Activated naive CD4-positive, alpha-beta T cell treated with anti-CD3 and anti-CD28 coated beads, Interleukin-2, amount 10 ng/mL, durations not matched to agents 7 days and 5 days (primary cell): ENCODE measurements around the gene HTT.
A peak's percentile ranks its signal among the peaks of the same experiment; 100 is the strongest.

Experiments
- CTCF ChIA-PET: fragments of 350-600 bp; sonication (Branson Sonifier 250); formaldehyde crosslinking; loops from one replicate; lab custom pipeline; 2021; ENCODE audit warnings: antibody characterized with exemption; lab: Charles Lee
- DNase-seq: peaks from one replicate; pipeline ENCODE4 v3.0.0-alpha.2; 2020
- H3K27ac Mint-ChIP-seq: one replicate; pipeline ENCODE4 v1.8.0; 2021; ENCODE audit warnings: mild to moderate bottlenecking, moderate library complexity, mixed read lengths
- H3K27me3 Mint-ChIP-seq: one replicate; pipeline ENCODE4 v1.8.0; 2021; ENCODE audit warnings: mild to moderate bottlenecking, mixed read lengths
- H3K36me3 Mint-ChIP-seq: one replicate; pipeline ENCODE4 v1.8.0; 2021; ENCODE audit warnings: mixed read lengths
- H3K4me1 Mint-ChIP-seq: one replicate; pipeline ENCODE4 v1.8.0; 2021; ENCODE audit warnings: mixed read lengths
- H3K4me3 Mint-ChIP-seq: one replicate; pipeline ENCODE4 v1.8.0; 2021; ENCODE audit warnings: mild to moderate bottlenecking, moderate library complexity, mixed read lengths
- H3K9me3 Mint-ChIP-seq: one replicate; pipeline ENCODE4 v1.8.0; 2021; ENCODE audit warnings: mixed read lengths

The HTT gene

DNA sequence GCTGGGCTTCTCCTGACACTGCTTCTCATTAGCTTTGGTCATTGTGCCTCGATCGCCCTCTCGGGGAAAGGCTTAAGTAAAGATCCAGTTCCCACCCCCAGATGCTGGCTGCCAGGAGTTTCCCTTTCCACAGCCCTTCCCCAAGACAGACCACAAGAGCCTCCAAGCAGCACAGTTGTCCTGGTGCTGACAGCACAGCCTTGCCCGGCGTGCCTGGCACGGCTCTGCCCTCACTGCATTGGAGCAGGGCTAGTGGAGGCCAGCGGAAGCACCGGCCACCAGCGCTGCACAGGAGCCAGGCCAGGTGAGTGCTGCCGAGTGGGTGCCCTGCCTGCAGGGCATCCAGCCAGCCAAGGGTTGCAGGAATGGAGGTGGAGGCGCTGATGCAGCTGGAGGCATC lies 164.8 kb downstream of the HTT start:
- DNase-seq, result no peak
- H3K9me3 Mint-ChIP-seq, result no peaks in the 10 kb centered on the region
- CTCF ChIA-PET, result no interaction called here
- H3K4me1 Mint-ChIP-seq, result peaks cover 21% of the 10 kb centered on the region
- H3K27me3 Mint-ChIP-seq, result no peaks in the 10 kb centered on the region
- no peak overlapping the region for H3K27ac Mint-ChIP-seq
- no peak overlapping the region for H3K4me3 Mint-ChIP-seq
- peaks cover 30% of the 10 kb centered on the region for H3K36me3 Mint-ChIP-seq

- Mint-ChIP-seq H3K4me1 (peaks cover 21% of the 10 kb centered on the region), H3K36me3 (peaks cover 25% of the 10 kb centered on the region), H3K9me3 (no peaks in the 10 kb centered on the region), H3K27ac (peak overlapping the region; percentile 45), H3K27me3 (no peaks in the 10 kb centered on the region), H3K4me3 (no peak overlapping the region)
- CTCF ChIA-PET, result no interaction called here
- DNase-seq, result no peak
These were observed 165.8 kb downstream of the HTT start for GRCh38 chr4:3239998-3240920.

DNA sequence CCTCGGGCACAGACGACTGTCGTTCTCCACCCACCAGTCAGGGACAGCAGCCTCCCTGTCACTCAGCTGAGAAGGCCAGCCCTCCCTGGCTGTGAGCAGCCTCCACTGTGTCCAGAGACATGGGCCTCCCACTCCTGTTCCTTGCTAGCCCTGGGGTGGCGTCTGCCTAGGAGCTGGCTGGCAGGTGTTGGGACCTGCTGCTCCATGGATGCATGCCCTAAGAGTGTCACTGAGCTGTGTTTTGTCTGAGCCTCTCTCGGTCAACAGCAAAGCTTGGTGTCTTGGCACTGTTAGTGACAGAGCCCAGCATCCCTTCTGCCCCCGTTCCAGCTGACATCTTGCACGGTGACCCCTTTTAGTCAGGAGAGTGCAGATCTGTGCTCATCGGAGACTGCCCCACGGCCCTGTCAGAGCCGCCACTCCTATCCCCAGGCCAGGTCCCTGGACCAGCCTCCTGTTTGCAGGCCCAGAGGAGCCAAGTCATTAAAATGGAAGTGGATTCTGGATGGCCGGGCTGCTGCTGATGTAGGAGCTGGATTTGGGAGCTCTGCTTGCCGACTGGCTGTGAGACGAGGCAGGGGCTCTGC lies 166.5 kb downstream of the HTT start:
- CTCF ChIA-PET, result no interaction called here
- DNase-seq, result no peak
- H3K27ac Mint-ChIP-seq, result peak overlapping the region; percentile 58
- peaks cover 25% of the 10 kb centered on the region for H3K36me3 Mint-ChIP-seq
- no peaks in the 10 kb centered on the region for H3K9me3 Mint-ChIP-seq
- H3K4me3 Mint-ChIP-seq, result no peak overlapping the region
- peaks cover 21% of the 10 kb centered on the region for H3K4me1 Mint-ChIP-seq
- no peaks in the 10 kb centered on the region for H3K27me3 Mint-ChIP-seq

DNA sequence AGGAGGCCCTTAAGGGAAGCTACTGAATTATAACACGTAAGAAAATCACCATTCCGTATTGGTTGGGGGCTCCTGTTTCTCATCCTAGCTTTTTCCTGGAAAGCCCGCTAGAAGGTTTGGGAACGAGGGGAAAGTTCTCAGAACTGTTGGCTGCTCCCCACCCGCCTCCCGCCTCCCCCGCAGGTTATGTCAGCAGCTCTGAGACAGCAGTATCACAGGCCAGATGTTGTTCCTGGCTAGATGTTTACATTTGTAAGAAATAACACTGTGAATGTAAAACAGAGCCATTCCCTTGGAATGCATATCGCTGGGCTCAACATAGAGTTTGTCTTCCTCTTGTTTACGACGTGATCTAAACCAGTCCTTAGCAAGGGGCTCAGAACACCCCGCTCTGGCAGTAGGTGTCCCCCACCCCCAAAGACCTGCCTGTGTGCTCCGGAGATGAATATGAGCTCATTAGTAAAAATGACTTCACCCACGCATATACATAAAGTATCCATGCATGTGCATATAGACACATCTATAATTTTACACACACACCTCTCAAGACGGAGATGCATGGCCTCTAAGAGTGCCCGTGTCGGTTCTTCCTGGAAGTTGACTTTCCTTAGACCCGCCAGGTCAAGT lies 167.5 kb downstream of the HTT start:
- peaks cover 21% of the 10 kb centered on the region for H3K4me1 Mint-ChIP-seq
- peaks cover 25% of the 10 kb centered on the region for H3K36me3 Mint-ChIP-seq
- CTCF ChIA-PET, result interaction anchor here (0.9 to 1.2 kb wide), 2 partner anchors 9 to 105 kb away, joined by 3 read pairs; no protein-coding TSS in a partner anchor
- DNase-seq, result no peak
- no peaks in the 10 kb centered on the region for H3K27me3 Mint-ChIP-seq
- H3K9me3 Mint-ChIP-seq, result no peaks in the 10 kb centered on the region
- H3K27ac Mint-ChIP-seq, result peak overlapping the region; percentile 21
- no peak overlapping the region for H3K4me3 Mint-ChIP-seq

GRCh38 chr4:3243136-3243780 lies 168.8 kb downstream of the HTT start:
- DNase-seq, result peak; percentile 68
- CTCF ChIA-PET, result interaction anchor here (1.0 to 2.5 kb wide), 4 partner anchors 10 to 136 kb away, joined by 3 to 14 read pairs (median 4); no protein-coding TSS in a partner anchor
- peak overlapping the region; percentile 75 for H3K27ac Mint-ChIP-seq
- H3K27me3 Mint-ChIP-seq, result no peaks in the 10 kb centered on the region
- H3K9me3 Mint-ChIP-seq, result no peaks in the 10 kb centered on the region
- H3K4me3 Mint-ChIP-seq, result no peak overlapping the region
- H3K4me1 Mint-ChIP-seq, result peaks cover 21% of the 10 kb centered on the region
- peaks cover 24% of the 10 kb centered on the region for H3K36me3 Mint-ChIP-seq

DNA sequence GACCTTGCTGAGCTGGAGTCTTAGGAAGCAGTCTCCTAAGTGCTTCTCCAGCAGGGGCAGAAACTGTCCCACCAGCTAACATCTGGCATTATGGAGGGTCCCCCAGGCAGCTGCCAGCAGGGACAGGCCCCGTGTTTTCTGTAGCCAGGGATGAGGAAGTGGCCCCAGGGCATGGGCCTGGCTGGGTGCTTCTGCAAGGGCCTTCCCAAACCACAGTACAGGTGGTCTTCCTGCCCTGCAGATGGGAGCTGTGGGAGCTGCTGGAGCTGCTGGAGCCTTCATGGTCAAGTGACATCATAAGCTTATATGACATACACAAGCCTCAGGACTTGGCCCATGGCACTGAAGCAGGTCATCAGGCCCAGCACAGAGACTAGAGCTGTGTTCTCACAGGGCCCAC lies 169.5 kb downstream of the HTT start:
- CTCF ChIA-PET, result interaction anchor here (1.4 to 2.5 kb wide), 3 partner anchors 41 to 51 kb away, joined by 3 to 14 read pairs (median 5); no protein-coding TSS in a partner anchor
- Mint-ChIP-seq H3K4me3 (no peak overlapping the region), H3K9me3 (no peaks in the 10 kb centered on the region), H3K27ac (no peak overlapping the region), H3K27me3 (no peaks in the 10 kb centered on the region), H3K36me3 (peaks cover 20% of the 10 kb centered on the region), H3K4me1 (peaks cover 21% of the 10 kb centered on the region)
- DNase-seq, result no peak

DNA sequence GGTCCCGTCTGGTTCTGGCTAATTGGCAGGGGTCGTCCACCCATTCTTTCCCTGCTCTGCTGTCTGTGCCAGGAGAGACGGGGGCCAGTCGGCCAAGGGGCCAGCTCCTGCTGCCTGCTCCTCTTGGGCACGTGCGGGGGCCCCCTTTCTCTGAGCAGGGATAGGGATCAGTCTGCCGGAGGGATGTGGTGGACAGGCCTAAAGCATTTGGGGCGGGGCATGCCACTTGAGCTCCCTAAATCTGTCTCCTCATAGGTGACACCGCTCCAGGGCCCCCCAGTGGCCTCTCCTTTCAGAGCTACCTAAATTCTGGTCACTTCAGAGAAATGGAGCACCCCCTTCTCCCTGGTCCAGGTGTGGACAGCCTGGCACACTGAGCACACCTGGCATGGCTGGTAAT lies 170.3 kb downstream of the HTT start:
- H3K4me3 Mint-ChIP-seq, result no peak overlapping the region
- peaks cover 15% of the 10 kb centered on the region for H3K36me3 Mint-ChIP-seq
- CTCF ChIA-PET, result interaction anchor here (1.0 to 2.5 kb wide), 4 partner anchors 42 to 236 kb away, joined by 3 to 14 read pairs (median 4); no protein-coding TSS in a partner anchor
- H3K27me3 Mint-ChIP-seq, result no peaks in the 10 kb centered on the region
- H3K4me1 Mint-ChIP-seq, result peaks cover 21% of the 10 kb centered on the region
- no peaks in the 10 kb centered on the region for H3K9me3 Mint-ChIP-seq
- no peak overlapping the region for H3K27ac Mint-ChIP-seq
- DNase-seq, result no peak

GRCh38 chr4:3245676-3246075 lies 171.2 kb downstream of the HTT start:
- Mint-ChIP-seq H3K27me3 (no peaks in the 10 kb centered on the region), H3K36me3 (peaks cover 12% of the 10 kb centered on the region), H3K4me1 (peaks cover 21% of the 10 kb centered on the region), H3K4me3 (no peak overlapping the region), H3K27ac (no peak overlapping the region), H3K9me3 (no peaks in the 10 kb centered on the region)
- CTCF ChIA-PET, result interaction anchor here (0.5 to 1.0 kb wide), 3 partner anchors 52 to 235 kb away, joined by 3 to 8 read pairs (median 3); no protein-coding TSS in a partner anchor
- DNase-seq, result no peak

DNA sequence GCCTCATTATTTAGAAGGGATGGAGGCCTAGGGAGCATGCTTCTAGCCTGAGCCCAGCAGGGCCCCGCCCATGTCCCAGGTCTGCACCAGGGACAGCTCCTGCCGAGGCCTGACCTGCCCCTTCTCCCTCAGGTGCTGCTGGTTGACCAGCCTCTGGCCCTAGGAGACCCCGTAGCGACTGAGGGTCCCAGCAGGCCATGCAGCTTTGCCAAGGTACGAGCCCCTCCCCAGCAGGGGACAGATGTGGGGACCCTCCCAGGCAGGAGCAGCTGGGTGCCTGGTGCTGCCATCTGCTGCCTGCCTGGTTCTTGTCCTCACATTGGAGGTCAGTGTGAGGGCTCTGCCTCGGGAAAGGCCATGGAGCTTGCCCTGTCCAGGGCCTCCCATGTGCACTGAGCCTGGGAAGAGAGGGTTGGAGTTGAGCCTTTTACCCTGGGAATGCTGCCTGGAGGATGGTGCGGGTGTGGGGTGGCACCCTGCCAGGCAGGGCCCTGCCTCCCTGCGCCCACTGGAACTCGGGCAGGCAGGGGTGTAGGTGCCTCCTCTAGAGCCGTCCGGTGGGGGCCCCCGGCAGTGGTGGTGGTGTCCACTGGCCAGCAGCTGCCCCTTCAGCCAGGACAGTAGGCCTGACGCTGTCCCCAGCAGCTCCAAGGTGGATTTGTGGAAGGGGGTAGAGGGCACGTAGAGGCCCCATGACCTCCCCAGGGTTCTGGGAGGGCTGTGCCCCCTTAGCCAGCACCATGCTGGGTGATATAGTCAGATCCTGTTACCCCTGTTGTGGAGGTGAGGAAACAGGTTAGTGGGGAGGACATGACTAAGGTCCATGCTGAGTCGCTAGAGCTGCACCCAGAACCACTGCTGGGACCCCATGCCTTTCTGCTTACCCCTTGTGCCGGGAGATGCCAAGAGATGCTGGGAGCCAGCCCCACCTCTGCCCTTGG lies 172.2 kb downstream of the HTT start:
- no peak overlapping the region for H3K4me3 Mint-ChIP-seq
- no peaks in the 10 kb centered on the region for H3K27me3 Mint-ChIP-seq
- DNase-seq, result no peak
- peak overlapping the region; percentile 68 for H3K27ac Mint-ChIP-seq
- peaks cover 2% of the 10 kb centered on the region for H3K36me3 Mint-ChIP-seq
- peaks cover 21% of the 10 kb centered on the region for H3K4me1 Mint-ChIP-seq
- no peaks in the 10 kb centered on the region for H3K9me3 Mint-ChIP-seq
- CTCF ChIA-PET, result interaction anchor here (0.5 to 1.0 kb wide), 3 partner anchors 53 to 140 kb away, joined by 3 to 8 read pairs (median 3); no protein-coding TSS in a partner anchor

DNA sequence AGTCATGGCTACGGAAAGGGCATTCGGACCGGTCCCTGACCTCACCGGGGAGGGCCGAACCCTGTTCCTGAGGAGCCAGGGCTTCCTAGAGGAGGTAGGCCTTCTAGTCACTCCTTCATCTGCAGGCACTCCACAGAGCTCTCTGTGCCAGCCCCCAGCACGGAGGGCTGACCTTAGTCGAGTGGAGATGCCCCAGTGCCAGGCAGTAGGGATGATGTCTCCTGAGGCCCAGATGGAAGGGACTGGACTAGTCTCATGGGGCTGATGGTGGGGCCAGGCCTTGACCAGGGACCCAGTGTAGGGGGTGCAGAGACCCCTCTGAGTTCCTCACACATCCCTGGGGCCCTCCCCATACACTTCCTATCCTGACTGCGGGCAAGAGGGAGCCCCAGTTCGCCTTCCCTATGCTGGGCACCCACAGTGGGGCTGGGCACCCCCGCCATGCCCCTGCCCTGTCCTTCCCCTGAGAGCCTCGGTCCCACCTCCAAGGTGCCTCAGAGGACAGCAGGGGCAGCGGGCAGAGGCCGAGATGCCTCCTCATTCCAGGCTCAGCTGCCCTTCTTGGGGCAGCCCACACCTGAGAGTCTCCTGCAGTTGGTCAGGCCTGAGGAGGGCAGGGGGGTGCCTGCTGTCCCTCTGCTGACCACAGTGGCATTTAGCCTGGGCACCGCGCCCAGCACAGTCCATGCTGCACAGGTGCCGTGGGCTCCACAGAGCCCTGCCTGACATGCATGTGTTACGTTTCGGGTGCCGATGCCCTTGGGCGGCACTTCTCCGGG lies 173.1 kb downstream of the HTT start:
- CTCF ChIA-PET, result no interaction called here
- DNase-seq, result no peak
- peaks cover 2% of the 10 kb centered on the region for H3K36me3 Mint-ChIP-seq
- H3K9me3 Mint-ChIP-seq, result no peaks in the 10 kb centered on the region
- no peak overlapping the region for H3K4me3 Mint-ChIP-seq
- H3K4me1 Mint-ChIP-seq, result peaks cover 14% of the 10 kb centered on the region
- no peak overlapping the region for H3K27ac Mint-ChIP-seq
- no peaks in the 10 kb centered on the region for H3K27me3 Mint-ChIP-seq

DNA sequence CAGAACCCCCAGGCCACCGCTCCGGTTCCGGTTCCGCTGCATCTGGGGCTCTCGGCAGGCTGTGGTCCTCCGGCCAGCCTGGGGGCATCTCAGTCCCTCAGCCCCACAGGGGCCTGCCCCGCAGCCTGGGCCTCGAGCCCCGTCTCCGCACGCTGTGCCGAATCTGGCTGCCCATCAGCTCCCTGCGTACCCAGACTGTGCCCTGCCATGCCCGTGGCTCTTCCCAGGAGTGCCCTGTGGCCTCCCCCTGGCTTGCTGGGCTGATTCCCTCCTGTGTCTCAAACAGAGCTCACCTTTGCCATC lies 173.6 kb downstream of the HTT start:
- Mint-ChIP-seq H3K9me3 (no peaks in the 10 kb centered on the region), H3K4me1 (peaks cover 9% of the 10 kb centered on the region), H3K4me3 (no peak overlapping the region), H3K36me3 (peaks cover 2% of the 10 kb centered on the region), H3K27me3 (no peaks in the 10 kb centered on the region), H3K27ac (peak overlapping the region; percentile 58)
- DNase-seq, result no peak
- CTCF ChIA-PET, result no interaction called here

DNA sequence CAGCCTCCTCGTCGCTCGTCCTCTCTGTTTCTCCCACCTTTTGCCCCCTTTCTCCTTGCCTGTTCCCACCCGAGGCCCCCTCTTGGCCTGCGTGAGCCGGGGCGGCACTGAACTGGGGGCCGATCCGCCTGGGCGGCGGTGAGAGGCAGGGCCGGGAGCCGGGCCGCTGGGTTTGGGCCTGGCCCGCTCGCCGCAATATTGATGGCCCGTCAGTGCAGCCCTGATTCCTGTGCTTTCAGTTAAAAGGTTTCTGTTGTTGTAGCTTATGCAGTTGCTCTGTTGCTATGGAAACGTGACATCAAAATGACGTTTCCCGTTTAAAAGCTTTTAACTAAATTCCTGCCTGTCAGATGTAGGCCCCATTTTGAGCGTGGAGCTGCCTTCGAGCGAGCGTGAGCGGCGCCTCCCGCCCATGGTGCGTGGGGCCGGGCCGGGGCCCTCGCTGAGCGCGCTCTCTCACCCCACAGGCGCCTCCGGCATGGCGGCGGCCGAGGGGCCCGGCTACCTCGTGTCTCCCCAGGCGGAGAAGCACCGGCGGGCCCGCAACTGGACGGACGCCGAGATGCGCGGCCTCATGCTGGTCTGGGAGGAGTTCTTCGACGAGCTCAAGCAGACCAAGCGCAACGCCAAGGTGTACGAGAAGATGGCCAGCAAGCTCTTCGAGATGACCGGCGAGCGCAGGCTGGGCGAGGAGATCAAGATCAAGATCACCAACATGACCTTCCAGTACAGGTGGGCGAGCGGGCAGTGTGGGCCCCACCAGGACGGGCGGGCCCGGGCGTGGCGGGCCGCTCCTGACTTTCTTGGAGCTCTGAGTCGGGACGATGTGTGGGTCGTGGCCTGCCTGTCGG lies 174.6 kb downstream of the HTT start, which contains the start of gene MSANTD1:
MSANTD1 (plus strand) TSS at position 349 of the 851 bp plus-strand sequence; CDS start at position 413, 64 bp downstream.
- H3K27ac Mint-ChIP-seq, result peak within 1 kb of the TSS; percentile 58
- H3K4me1 Mint-ChIP-seq, result no peaks in the 10 kb centered on the region
- H3K36me3 Mint-ChIP-seq, result no peaks in the 10 kb centered on the region
- no peaks in the 10 kb centered on the region for H3K9me3 Mint-ChIP-seq
- no peaks in the 10 kb centered on the region for H3K27me3 Mint-ChIP-seq
- DNase-seq, result no peak
- no peak within 1 kb of the TSS for H3K4me3 Mint-ChIP-seq
- CTCF ChIA-PET, result no interaction called here
